Measurements from ENCODE around the gene DSCAML1. TPM values are rescaled to one million over a fixed set of nuclear protein-coding genes. Genes with fewer than 3 reads are reported as not detected.
A peak's percentile ranks its signal among the peaks of the same experiment; 100 is the strongest.

DSCAML1 gene
- total and polyA plus RNA-seq, 8 donors, result 0.08 to 2.9 (median 0.45) TPM

GRCh38 chr11:117498791-117499190, 298.2 kb downstream of the DSCAML1 start:
- Histone ChIP-seq H3K36me3 (peaks cover 0 to 27% (median 0%) of the 10 kb centered on the region in 4 donors), H3K4me1 (no peaks in the 10 kb centered on the region), H3K27ac (no peak overlapping the region), H3K4me3 (no peak overlapping the region), H3K9me3 (no peaks in the 10 kb centered on the region), H3K27me3 (peaks cover 0 to 32% (median 0%) of the 10 kb centered on the region in 3 donors)
- intact Hi-C loops (cut with DNase I; ENCODE audit: low total_unique reads), result no loop called here
- no peak for TF ChIP-seq EP300 (IDR thresholded peaks at IDR 0.05)
- no peak for TF ChIP-seq POLR2A (IDR thresholded peaks at IDR 0.05)
- TF ChIP-seq, protein P1, sequence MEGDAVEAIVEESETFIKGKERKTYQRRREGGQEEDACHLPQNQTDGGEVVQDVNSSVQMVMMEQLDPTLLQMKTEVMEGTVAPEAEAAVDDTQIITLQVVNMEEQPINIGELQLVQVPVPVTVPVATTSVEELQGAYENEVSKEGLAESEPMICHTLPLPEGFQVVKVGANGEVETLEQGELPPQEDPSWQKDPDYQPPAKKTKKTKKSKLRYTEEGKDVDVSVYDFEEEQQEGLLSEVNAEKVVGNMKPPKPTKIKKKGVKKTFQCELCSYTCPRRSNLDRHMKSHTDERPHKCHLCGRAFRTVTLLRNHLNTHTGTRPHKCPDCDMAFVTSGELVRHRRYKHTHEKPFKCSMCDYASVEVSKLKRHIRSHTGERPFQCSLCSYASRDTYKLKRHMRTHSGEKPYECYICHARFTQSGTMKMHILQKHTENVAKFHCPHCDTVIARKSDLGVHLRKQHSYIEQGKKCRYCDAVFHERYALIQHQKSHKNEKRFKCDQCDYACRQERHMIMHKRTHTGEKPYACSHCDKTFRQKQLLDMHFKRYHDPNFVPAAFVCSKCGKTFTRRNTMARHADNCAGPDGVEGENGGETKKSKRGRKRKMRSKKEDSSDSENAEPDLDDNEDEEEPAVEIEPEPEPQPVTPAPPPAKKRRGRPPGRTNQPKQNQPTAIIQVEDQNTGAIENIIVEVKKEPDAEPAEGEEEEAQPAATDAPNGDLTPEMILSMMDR (IDR thresholded peaks at IDR 0.05), result no peak
- TF ChIP-seq POLR2AphosphoS5 (IDR thresholded peaks at IDR 0.05), result no peak
- WGBS, 5 donors, result 71 to 82% (median 79%) methylated on average over 6 of the region's 6 CpGs
- DNase-seq, result no peak

DNA sequence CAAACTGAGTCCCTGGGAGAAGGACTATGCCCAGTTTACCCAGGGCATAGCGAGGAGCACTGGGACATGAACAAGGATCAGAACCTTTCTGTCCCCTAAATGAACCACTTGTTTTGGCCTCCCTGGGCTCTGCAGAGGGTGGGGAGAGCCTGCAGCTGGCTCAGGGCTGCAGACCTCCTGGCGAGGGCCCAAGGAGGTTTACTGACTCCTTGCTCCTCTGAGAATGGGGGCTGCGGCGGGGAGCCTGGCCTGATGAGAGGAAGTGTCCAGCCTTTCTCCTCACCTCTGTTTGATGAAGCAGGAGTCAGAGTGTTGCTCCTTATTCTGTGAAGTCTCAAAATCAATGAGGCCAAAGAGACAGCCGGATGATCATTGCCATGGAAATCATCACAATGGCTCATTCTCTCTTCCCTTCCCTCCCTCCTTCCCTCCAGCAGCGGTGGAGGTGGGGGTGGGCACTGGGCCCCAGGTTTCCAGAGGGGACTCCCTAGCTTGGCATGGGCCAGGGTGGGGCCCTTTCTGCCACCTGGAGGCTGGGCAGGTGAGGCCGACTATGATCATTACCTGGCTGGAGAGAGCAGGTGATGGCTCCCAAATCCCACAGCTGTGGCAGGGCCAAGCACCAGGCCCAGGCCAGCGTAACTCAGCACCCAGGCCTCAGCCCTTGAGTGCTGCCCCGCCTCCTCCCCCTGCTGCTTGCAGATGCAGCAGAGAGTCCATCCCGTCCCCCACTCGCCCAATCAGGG, 299.6 kb downstream of the DSCAML1 start:
- DNase-seq, result no peak

GRCh38 chr11:117495357-117495756, 301.7 kb downstream of the DSCAML1 start:
- Histone ChIP-seq H3K4me1 (no peaks in the 10 kb centered on the region), H3K27me3 (peaks cover 0 to 51% (median 3%) of the 10 kb centered on the region in 3 donors), H3K4me3 (no peak overlapping the region), H3K27ac (no peak overlapping the region), H3K36me3 (peaks cover 0 to 1% (median 0%) of the 10 kb centered on the region in 4 donors), H3K9me3 (no peaks in the 10 kb centered on the region)
- no peak for DNase-seq
- no peak for TF ChIP-seq POLR2A (IDR thresholded peaks at IDR 0.05)
- TF ChIP-seq, protein P1 (IDR thresholded peaks at IDR 0.05), result no peak
- TF ChIP-seq EP300 (IDR thresholded peaks at IDR 0.05), result no peak
- TF ChIP-seq POLR2AphosphoS5 (IDR thresholded peaks at IDR 0.05), result no peak
- intact Hi-C loops (cut with DNase I; ENCODE audit: low total_unique reads), result no loop called here
- 68 to 81% (median 73%) methylated on average over 6 of the region's 6 CpGs for WGBS, 5 donors

More for the DNA sequence above, 299.6 kb downstream of the DSCAML1 start:
- intact Hi-C loops (cut with DNase I; ENCODE audit: low total_unique reads), result no loop called here
- TF ChIP-seq POLR2AphosphoS5 (IDR thresholded peaks at IDR 0.05) (no peak), EP300 (IDR thresholded peaks at IDR 0.05) (no peak), POLR2A (IDR thresholded peaks at IDR 0.05) (no peak)
- TF ChIP-seq, protein P1 (IDR thresholded peaks at IDR 0.05), result no peak
- Histone ChIP-seq H3K9me3 (no peaks in the 10 kb centered on the region), H3K4me1 (no peaks in the 10 kb centered on the region), H3K27me3 (peaks cover 0 to 38% (median 0%) of the 10 kb centered on the region in 3 donors), H3K27ac (no peak overlapping the region), H3K4me3 (no peak overlapping the region), H3K36me3 (peaks cover 0 to 22% (median 0%) of the 10 kb centered on the region in 4 donors)
- WGBS, 5 donors, result 85 to 94% (median 89%) methylated on average over 7 to 11 of the region's 11 CpGs

DNA sequence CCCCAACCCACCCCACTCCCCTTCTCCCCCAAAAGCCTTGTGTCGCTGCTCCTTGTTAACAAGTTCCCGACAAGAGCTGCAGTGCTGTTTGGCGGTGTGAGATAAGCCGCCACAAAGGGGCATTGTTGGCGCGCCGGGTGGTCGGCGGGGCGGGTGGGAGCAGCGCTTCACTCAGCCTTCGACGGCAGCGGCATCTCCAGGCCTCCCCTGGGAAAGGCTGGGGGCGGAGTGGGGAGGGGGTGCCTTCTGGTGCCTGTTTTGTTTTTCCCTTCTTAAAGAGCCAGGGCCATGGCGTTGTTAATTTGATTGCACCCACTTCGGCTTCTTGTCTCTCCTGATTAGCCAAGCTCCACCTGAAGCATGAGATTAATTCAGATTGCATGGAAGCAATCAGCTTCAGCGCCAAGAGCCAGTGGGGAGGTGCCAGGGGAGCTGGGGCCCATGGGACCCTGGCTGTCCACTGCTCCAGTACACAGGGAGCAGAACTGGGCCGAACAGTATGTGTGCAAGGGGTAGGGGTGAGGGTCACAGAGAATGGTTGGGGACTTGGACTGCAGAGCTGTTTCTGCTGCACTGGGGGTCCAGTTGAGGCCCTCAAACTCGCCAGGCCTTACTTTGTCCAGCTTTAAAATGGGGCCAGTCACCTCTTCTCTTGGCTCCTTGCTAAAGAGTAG, 304.3 kb downstream of the DSCAML1 start:
- Histone ChIP-seq H3K4me3 (no peak overlapping the region), H3K9me3 (no peaks in the 10 kb centered on the region), H3K27me3 (peaks cover 0 to 61% (median 3%) of the 10 kb centered on the region in 3 donors), H3K36me3 (no peaks in the 10 kb centered on the region), H3K27ac (no peak overlapping the region), H3K4me1 (no peaks in the 10 kb centered on the region)
- peak in 1 of 2 donors; percentile 75 for DNase-seq
- intact Hi-C loops (cut with DNase I; ENCODE audit: low total_unique reads), result no loop called here
- WGBS, 5 donors, result 19 to 63% (median 26%) methylated on average over 19 to 20 of the region's 20 CpGs
- TF ChIP-seq POLR2A (IDR thresholded peaks at IDR 0.05) (no peak), POLR2AphosphoS5 (IDR thresholded peaks at IDR 0.05) (no peak), EP300 (IDR thresholded peaks at IDR 0.05) (no peak)
- TF ChIP-seq, protein P1 (IDR thresholded peaks at IDR 0.05), result no peak
